SK-N-SH (cell line): ENCODE measurements around the gene AMZ1. TPM values are rescaled to one million over a fixed set of nuclear protein-coding genes. Genes with fewer than 3 reads are reported as not detected.

Experiments
- CTCF ChIA-PET: fragments of 300-600, 350-600 bp; formaldehyde crosslinking; extraction: SDS; loops from one replicate; lab custom pipeline; 2021; lab: Yijun Ruan, JAX
- POLR2A ChIA-PET: fragments of 350-600 bp; sonication (Branson Sonifier 250); formaldehyde crosslinking; extraction: SDS; loops from one replicate; lab custom pipeline; 2020; ENCODE audit warnings: antibody characterized with exemption, inconsistent platforms; lab: Yijun Ruan, JAX
- DNase-seq: peaks from one replicate; pipeline ENCODE4 v3.0.0; 2012
- H2AFZ ChIP-seq: fragments of 200-600 bp; sonication (generic); 2 replicates; pipeline ENCODE4 v1.8.1; 2016; ENCODE audit warnings: antibody characterized with exemption, mild to moderate bottlenecking, low read depth
- H3F3A ChIP-seq: fragments of 200-600 bp; sonication (generic); replicated peaks from 2 replicates; pipeline ENCODE3; 2016; ENCODE audit warnings: antibody characterized with exemption, mild to moderate bottlenecking; ENCODE audit not compliant: insufficient read depth
- H3K27ac ChIP-seq, 2 experiments: fragments of 200-500 bp in 1 of 2; fragments of 200-600 bp in 1 of 2; sonication (Bioruptor generic) in 1 of 2; sonication (generic), shearing (Covaris generic) in 1 of 2; 2 replicates each; pipeline versions ENCODE4 v1.5.1 to v1.6.1; 2014 to 2016; ENCODE audit warnings: low read depth in 2 of 2, inconsistent platforms in 1 of 2, low read length in 1 of 2, mild to moderate bottlenecking in 1 of 2, mixed read lengths in 1 of 2
- H3K27me3 ChIP-seq: fragments of 200-600 bp; sonication (generic), shearing (Covaris generic); 2 replicates; pipeline ENCODE4 v1.6.1; 2016; ENCODE audit warnings: mixed run types; ENCODE audit not compliant: insufficient read depth
- H3K36me3 ChIP-seq, 2 experiments: fragments of 200-500 bp in 1 of 2; fragments of 200-600 bp in 1 of 2; sonication (Bioruptor generic) in 1 of 2; sonication (generic) in 1 of 2; replicated peaks in 1 of 2; 2 replicates each; pipeline versions ENCODE3 to v1.5.1; 2014 to 2016; ENCODE audit warnings: low read length in 1 of 2, mild to moderate bottlenecking in 1 of 2; ENCODE audit not compliant: insufficient read depth in 2 of 2, control insufficient read depth in 1 of 2
- H3K4me1 ChIP-seq, 2 experiments: fragments of 200-500 bp in 1 of 2; fragments of 200-600 bp in 1 of 2; sonication (Bioruptor generic) in 1 of 2; sonication (generic), shearing (Covaris generic) in 1 of 2; 2 replicates each; pipeline versions ENCODE4 v1.5.1 to v1.6.1; 2014 to 2016; ENCODE audit warnings: low read depth in 1 of 2, low read length in 1 of 2, mixed run types in 1 of 2; ENCODE audit not compliant: insufficient read depth in 2 of 2, control insufficient read depth in 1 of 2
- H3K4me2 ChIP-seq: fragments of 200-600 bp; sonication (generic), shearing (Covaris generic); 2 replicates; pipeline ENCODE4 v1.6.1; 2017; ENCODE audit warnings: mixed run types
- H3K4me3 ChIP-seq, 2 experiments: fragments of 200-500 bp in 1 of 2; fragments of 200-600 bp in 1 of 2; sonication (Bioruptor generic) in 1 of 2; sonication (generic), shearing (Covaris generic) in 1 of 2; 2 replicates each; pipeline versions ENCODE4 v1.5.1 to v1.8.1; 2014 to 2016; ENCODE audit warnings: low read depth in 2 of 2, inconsistent platforms in 1 of 2, low read length in 1 of 2, mild to moderate bottlenecking in 1 of 2, mixed read lengths in 1 of 2, moderate library complexity in 1 of 2
- H3K79me2 ChIP-seq: fragments of 200-600 bp; sonication (generic); 2 replicates; pipeline ENCODE4 v1.8.1; 2017; ENCODE audit warnings: mild to moderate bottlenecking; ENCODE audit not compliant: insufficient read depth
- H3K9ac ChIP-seq: fragments of 200-600 bp; sonication (generic); 2 replicates; pipeline ENCODE4 v1.6.1; 2017; ENCODE audit warnings: mixed run types
- H3K9me2 ChIP-seq: fragments of 200-600 bp; sonication (generic); 2 replicates; pipeline ENCODE4 v1.6.1; 2017; ENCODE audit warnings: mixed run types
- H3K9me3 ChIP-seq: fragments of 200-600 bp; sonication (generic); 2 replicates; pipeline ENCODE4 v1.6.1; 2017; ENCODE audit warnings: mixed run types, mild to moderate bottlenecking, moderate library complexity
- H4K20me1 ChIP-seq: fragments of 200-600 bp; sonication (generic); 2 replicates; pipeline ENCODE4 v1.6.1; 2017; ENCODE audit warnings: mild to moderate bottlenecking, mixed run types; ENCODE audit not compliant: insufficient read depth
- CHD2 ChIP-seq: fragments of 150-350 bp; IDR thresholded peaks from 2 replicates; pipeline ENCODE4 v1.6.1; 2018; ENCODE audit warnings: low read length; ENCODE audit not compliant: partially characterized antibody
- CTCF ChIP-seq: fragments of 200-600 bp; sonication (generic); IDR thresholded peaks from 2 replicates; pipeline ENCODE4 v1.6.1; 2017; ENCODE audit warnings: antibody characterized with exemption, mild to moderate bottlenecking, moderate library complexity
- ELF1 ChIP-seq: IDR thresholded peaks from 2 replicates; pipeline ENCODE4 v1.4.0; 2012
- EZH2phosphoT487 ChIP-seq: fragments of 200-600 bp; sonication (generic); IDR thresholded peaks from 2 replicates; pipeline ENCODE4 v1.6.1; 2017; ENCODE audit warnings: low read depth, mixed run types, mild to moderate bottlenecking, antibody characterized with exemption, moderate library complexity, borderline replicate concordance
- GABPA ChIP-seq: IDR thresholded peaks from 2 replicates; pipeline ENCODE4 v1.4.0; 2012; ENCODE audit warnings: low read depth, mild to moderate bottlenecking
- MAX ChIP-seq: IDR thresholded peaks from 2 replicates; pipeline ENCODE4 v1.4.0; 2012; ENCODE audit warnings: low read depth
- MEF2A ChIP-seq: IDR thresholded peaks from 2 replicates; pipeline ENCODE4 v1.4.0; 2012; ENCODE audit warnings: low read depth, borderline replicate concordance
- MXI1 ChIP-seq: IDR thresholded peaks from 2 replicates; pipeline ENCODE4 v1.6.1; 2012; ENCODE audit warnings: mild to moderate bottlenecking, low read depth, low read length, improper control_type of control experiment
- NFIC ChIP-seq: IDR thresholded peaks from 2 replicates; pipeline ENCODE4 v1.4.0; 2012; ENCODE audit warnings: borderline replicate concordance
- NRF1 ChIP-seq: IDR thresholded peaks from 2 replicates; pipeline ENCODE4 v1.6.1; 2012; ENCODE audit warnings: low read depth, mild to moderate bottlenecking, low read length
- PBX3 ChIP-seq: IDR thresholded peaks from 2 replicates; pipeline ENCODE4; 2012
- POLR2AphosphoS5 ChIP-seq: IDR thresholded peaks from 2 replicates; pipeline ENCODE4 v1.6.1; 2012; ENCODE audit warnings: low read depth, low read length
- RXRA ChIP-seq: IDR thresholded peaks from 2 replicates; pipeline ENCODE4 v1.4.0; 2012; ENCODE audit warnings: low read depth, mild to moderate bottlenecking, borderline replicate concordance
- SMC3 ChIP-seq: IDR thresholded peaks from 2 replicates; pipeline ENCODE4 v1.6.1; 2012; ENCODE audit warnings: low read depth, low read length, improper control_type of control experiment
- TCF12 ChIP-seq: IDR thresholded peaks from 2 replicates; pipeline ENCODE4 v1.4.0; 2012
- TEAD4 ChIP-seq: IDR thresholded peaks from 2 replicates; pipeline ENCODE4 v1.4.0; 2012; ENCODE audit warnings: mild to moderate bottlenecking, borderline replicate concordance; ENCODE audit not compliant: insufficient read depth
- USF2 ChIP-seq: fragments of 150-350 bp; IDR thresholded peaks from 2 replicates; pipeline ENCODE4 v1.6.1; 2017; ENCODE audit warnings: antibody characterized with exemption, low read length, low read depth, borderline replicate concordance
- polyA plus RNA-seq, 3 experiments: library from polyadenylated mRNA; depleted of rRNA; stranded (reverse); fragments of >200 nt; gene quantifications; 2 replicates each; pipeline ENCODE4 v1.2.3, GENCODE V29; 2012

AMZ1 gene
- polyA plus RNA-seq, 1 of the 3 experiments (the other 2 are of a cell fraction), result 0.15 TPM

- H3K27me3 ChIP-seq, result no peaks in the 10 kb centered on the region
- TF ChIP-seq ELF1 (no peak), MEF2A (no peak), MAX (no peak), PBX3 (no peak), CHD2 (no peak), NRF1 (no peak), POLR2AphosphoS5 (no peak), SMC3 (no peak), TCF12 (no peak), RXRA (no peak), TEAD4 (no peak), GABPA (no peak), NFIC (no peak), USF2 (no peak), CTCF (no peak), EZH2phosphoT487 (no peak), MXI1 (no peak)
- H3K4me3 ChIP-seq, result no peak overlapping the region
- no peak overlapping the region for H3K9ac ChIP-seq
- no peak overlapping the region for H3K27ac ChIP-seq
- H3K4me1 ChIP-seq, result no peaks in the 10 kb centered on the region; a peak in 1 of 4 replicates
- H3K9me3 ChIP-seq, result no peaks in the 10 kb centered on the region
- no peaks in the 10 kb centered on the region for H4K20me1 ChIP-seq
- peaks cover 4% of the 10 kb centered on the region for H3F3A ChIP-seq
- ChIA-PET POLR2A (no interaction called here), CTCF (interaction anchor here (0.6 to 11.5 kb wide), 3 partner anchors 13 to 572 kb away, joined by 3 to 204 read pairs (median 3); partner anchors contain the start of gene AMZ1)
- no peaks in the 10 kb centered on the region for H3K79me2 ChIP-seq
- no peaks in the 10 kb centered on the region for H3K36me3 ChIP-seq
- H2AFZ ChIP-seq, result no peak overlapping the region
- H3K4me2 ChIP-seq, result no peak overlapping the region
- H3K9me2 ChIP-seq, result no peaks in the 10 kb centered on the region
- DNase-seq, result no peak
These were observed 14.1 kb upstream of the AMZ1 start for GRCh38 chr7:2673934-2674333.
